GM19193 (cell line): Measurements from ENCODE around the gene HDC.

Experiments used
- POLR2A ChIP-seq: IDR thresholded peaks from 4 replicates; pipeline ENCODE4 v1.6.1; 2011; ENCODE audit not compliant: insufficient read depth, insufficient read length; ENCODE audit errors: extremely low read depth

Gene HDC

GRCh38 chr15:50219820-50220219 lies 45.7 kb downstream of the HDC start:
- TF ChIP-seq POLR2A, result no peak

GRCh38 chr15:50218691-50219090 lies 46.8 kb downstream of the HDC start:
- no peak for TF ChIP-seq POLR2A

GRCh38 chr15:50218291-50218690 lies 47.2 kb downstream of the HDC start:
- TF ChIP-seq POLR2A, result no peak

GRCh38 chr15:50210462-50211157 lies 54.9 kb downstream of the HDC start:
- TF ChIP-seq POLR2A, result no peak

- no peak for TF ChIP-seq POLR2A
Observed at GRCh38 chr15:50209809-50210208, 55.7 kb downstream of the HDC start.

- TF ChIP-seq POLR2A, result no peak
Observed at GRCh38 chr15:50206020-50206419, 59.5 kb downstream of the HDC start.

GRCh38 chr15:50202003-50202402 lies 63.5 kb downstream of the HDC start:
- no peak for TF ChIP-seq POLR2A

- TF ChIP-seq POLR2A, result no peak
Observed at GRCh38 chr15:50192926-50193620, 72.5 kb downstream of the HDC start.

GRCh38 chr15:50192164-50192563 lies 73.4 kb downstream of the HDC start:
- TF ChIP-seq POLR2A, result no peak
